ENCODE results near the gene ARHGEF12.

The ARHGEF12 gene

GRCh38 chr11:120388261-120388660, 52.0 kb downstream of the ARHGEF12 start:
- DNase-seq = no peak

- no peak for DNase-seq
Measured at GRCh38 chr11:120389693-120390584, 53.7 kb downstream of the ARHGEF12 start.

- no peak for DNase-seq
Measured at GRCh38 chr11:120390585-120390922, 54.3 kb downstream of the ARHGEF12 start.

- no peak for DNase-seq
Measured at GRCh38 chr11:120391292-120391691, 55.1 kb downstream of the ARHGEF12 start.

- DNase-seq = no peak
Measured at GRCh38 chr11:120391854-120392253, 55.6 kb downstream of the ARHGEF12 start.

DNA sequence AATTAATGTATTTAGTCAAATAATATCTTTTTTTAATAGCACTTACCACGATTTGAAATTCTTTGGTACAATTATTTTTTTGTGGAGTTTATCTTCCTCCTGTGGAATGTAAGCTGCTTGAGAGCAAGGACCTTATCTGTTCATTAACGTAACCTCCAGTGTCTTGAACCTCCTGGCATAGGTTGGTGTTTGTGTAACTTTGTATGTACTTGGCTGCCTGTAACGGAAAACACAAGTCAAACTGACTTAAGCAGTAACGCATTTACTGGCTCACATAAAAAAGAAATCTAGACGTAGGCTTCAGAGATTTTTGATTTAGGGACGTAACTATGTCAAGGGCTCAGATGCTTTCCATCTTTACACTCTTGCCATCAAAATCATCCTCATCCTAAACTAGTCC, 56.1 kb downstream of the ARHGEF12 start:
- DNase-seq = no peak

GRCh38 chr11:120392793-120393192, 56.6 kb downstream of the ARHGEF12 start:
- no peak for DNase-seq

GRCh38 chr11:120394119-120394518, 57.9 kb downstream of the ARHGEF12 start:
- no peak for DNase-seq

DNA sequence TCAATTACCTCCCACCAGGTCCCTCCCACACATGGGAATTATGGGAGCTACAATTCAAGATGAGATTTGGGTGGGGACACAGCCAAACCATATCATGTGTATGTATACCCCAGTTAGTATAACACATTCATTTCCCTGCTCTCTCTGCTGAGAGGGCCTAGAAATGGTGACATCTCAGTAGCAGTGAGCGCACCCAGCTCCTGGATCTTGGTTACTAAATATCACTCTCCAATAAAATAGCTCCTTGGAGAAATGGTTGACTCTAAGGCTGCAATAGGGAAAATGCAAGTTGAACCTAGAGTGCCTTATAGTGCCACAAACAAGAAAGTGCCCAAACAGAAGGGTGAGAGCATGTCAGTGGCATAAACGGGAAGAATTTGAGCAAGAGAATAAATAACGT, 59.6 kb downstream of the ARHGEF12 start:
- no peak for DNase-seq

DNA sequence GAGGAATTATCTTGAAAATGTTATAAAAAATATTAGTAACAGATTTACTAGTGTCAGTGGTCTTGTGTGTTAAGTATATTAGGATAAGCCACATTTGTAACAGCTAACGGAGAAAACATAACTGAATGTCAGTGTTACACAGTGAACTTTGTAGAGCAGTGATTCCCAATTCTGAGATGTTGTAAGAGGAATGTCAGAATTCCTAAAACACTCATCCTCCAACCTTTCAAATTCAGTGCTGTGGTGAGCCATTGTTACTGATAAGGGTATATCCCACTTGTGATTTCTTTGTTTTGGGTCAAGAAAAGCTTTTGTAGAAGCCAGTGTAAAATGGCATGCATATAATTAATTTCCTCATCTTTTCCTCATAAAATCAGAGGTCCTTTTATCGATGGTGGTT, 61.9 kb downstream of the ARHGEF12 start:
- no peak for DNase-seq

GRCh38 chr11:120399307-120399706, 63.1 kb downstream of the ARHGEF12 start:
- DNase-seq = no peak

GRCh38 chr11:120400564-120401364, 64.6 kb downstream of the ARHGEF12 start:
- DNase-seq = no peak

- no peak for DNase-seq
Measured at GRCh38 chr11:120401506-120401905, 65.3 kb downstream of the ARHGEF12 start.

DNA sequence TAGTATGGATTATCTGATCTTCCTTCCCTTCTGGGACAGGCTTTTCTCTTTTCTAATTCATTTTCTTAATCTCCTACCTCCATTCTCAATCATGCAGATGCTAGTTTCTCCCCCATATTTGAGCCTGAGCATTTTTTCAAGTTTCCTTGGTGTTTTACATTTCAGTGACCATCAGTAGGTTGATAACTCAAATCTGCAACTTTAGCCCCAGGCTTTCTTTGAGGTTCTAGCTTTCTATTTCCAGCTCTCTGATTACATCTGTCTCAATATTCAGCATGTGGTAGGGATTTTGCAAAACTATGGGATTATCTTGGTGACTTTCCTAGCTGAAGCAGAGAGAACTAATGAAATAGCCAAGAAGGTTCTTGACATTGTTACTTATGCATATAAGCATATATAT, 67.8 kb downstream of the ARHGEF12 start:
- no peak for DNase-seq

DNA sequence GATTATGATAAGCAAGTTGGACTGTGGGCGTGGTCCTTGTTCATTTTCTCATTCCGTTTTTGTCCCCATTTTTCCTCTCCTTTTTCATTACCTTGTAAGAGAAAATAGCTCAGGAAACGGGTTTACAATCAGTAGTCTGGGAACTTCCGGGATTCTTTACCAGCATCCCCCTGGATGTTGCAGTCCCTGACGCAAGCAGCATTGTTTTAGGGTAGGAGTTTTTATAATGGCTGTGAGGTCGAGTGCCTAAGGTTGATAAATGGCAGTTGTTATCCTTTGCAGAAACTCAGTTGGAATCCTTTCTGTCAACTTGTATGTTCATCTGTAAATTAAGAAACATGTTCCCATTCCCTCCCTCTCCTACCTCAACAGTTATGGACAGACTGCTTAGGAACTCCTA, 68.3 kb downstream of the ARHGEF12 start:
- DNase-seq = no peak

DNA sequence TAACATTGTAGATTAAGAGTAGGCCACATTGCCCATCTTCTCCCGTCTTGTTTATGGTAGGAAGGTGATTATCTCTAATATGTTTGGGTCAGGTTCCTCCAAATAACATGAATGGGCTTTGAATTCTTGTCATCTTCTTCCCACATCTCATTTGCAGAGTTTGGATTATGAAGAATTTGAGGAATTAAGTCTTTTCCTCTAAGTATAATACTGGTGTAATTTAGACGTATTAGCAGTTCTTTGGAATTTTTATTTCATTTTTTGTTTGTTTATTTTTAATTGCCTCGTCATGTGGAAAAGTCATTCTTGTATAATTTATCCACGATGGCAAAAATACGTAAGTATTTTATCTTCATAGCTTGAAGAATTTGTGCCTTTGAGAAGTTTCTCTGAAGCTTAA, 73.4 kb downstream of the ARHGEF12 start:
- DNase-seq = no peak

GRCh38 chr11:120410622-120411380, 74.6 kb downstream of the ARHGEF12 start:
- DNase-seq = no peak

DNA sequence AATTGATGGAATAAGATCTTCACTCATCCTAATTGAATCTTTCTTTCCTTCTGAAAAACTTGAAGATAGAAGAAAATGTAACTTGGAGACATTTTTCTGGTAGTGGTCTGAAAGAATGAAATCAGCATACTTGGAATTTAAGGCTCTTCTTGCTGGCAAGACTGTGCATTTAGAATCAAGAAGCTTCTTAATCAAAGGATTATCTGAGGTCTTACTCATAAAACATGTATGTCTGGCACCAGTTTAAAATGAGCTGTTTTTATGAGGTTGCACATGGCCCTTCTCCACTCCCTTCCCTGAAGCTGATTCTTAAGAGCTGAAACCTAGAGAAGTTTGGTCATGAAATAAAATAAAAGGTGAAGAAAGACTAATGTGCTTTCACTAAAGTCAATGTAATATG, 77.3 kb downstream of the ARHGEF12 start:
- DNase-seq = no peak

DNA sequence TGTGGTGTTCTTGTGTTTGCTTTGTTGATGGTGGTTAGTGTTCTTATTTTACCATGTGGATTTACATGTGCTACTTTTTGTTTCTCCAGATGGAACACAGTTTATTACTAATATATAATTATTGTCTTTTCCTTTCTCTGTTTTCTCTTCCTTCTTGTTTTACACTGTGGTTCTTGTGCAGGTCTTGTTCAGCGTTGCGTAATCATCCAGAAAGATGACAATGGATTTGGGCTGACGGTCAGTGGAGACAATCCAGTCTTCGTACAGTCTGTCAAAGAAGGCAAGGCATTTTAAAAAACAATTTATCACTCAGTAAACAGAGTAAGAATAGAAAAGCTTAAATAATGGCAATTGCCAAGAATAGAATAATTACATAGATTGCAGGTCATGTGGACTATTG, 84.4 kb downstream of the ARHGEF12 start:
- no peak for DNase-seq

GRCh38 chr11:120424185-120424969, 88.2 kb downstream of the ARHGEF12 start:
- no peak for DNase-seq

GRCh38 chr11:120424970-120425332, 88.7 kb downstream of the ARHGEF12 start:
- no peak for DNase-seq

DNA sequence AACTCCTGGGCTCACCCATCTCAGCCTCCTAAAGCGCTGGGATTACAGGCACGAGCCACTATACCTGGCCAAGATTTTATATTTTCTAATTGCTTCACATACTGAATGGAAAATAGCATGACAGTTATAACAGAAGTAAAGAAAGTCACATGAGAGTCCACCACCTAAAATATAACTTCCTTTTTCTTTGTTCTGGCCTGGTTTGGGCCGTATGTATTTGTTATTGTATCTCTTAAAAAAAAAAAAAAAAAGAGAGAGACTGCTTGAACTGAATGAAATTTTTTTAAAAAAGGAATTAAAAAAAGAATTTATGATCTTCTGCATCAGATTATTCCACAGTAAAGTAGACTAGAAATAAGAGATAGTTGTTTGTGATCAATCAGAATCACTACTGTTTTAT, 89.3 kb downstream of the ARHGEF12 start:
- DNase-seq = no peak

DNA sequence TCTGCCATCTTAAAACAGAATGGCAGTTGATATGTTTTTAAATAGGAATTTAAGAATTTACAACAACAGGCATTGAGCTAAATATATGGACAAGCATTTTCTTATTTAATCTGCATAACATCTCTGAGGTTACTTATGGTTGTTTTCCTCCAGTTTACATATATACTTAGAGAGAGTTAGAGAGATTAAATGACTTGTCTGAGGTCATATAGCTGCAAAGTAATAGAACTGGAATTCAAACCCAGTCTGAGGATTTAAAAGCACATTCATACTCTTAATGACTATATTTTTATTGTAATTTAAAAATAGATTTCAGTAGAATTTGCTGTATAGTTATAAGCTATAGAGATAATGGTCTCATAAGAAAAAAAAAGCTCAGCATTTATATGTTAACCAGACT, 93.9 kb downstream of the ARHGEF12 start:
- no peak for DNase-seq

Measured in COR-L47 (cell line).